Stimulated activated CD4-positive, alpha-beta T cell treated with anti-CD3 and anti-CD28 coated beads, Interleukin-12 subunit alpha, Interleukin-12 subunit beta, amount 100 ng/mL, for 24 hours (primary cell): ENCODE results near the gene ERLEC1.
"Not testable (repeated sequence)": the region's sequence is repeated elsewhere in the genome, so short reads cannot be mapped to it uniquely, and the experiment has no call there.

Source experiments
- DNase-seq, 2 experiments: peaks; one replicate each; pipeline ENCODE4 v3.0.0-alpha.2; 2020; ENCODE audit warnings: low read depth in 2 of 2

The ERLEC1 gene

DNA sequence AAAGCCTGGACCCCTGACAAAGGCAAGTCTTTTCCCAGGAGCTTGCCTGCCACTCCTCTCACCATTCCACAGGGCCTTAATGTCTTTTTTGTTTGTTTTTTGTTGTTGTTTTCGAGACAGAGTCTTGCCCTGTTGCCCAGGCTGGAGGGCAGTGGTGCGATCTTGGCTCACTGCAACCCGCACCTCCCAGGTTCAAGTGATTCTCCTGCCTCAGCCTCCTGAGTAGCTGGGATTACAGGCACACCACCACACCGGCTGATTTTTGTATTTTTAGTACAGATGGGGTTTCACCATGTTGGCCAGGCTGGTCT lies 43.1 kb downstream of the ERLEC1 start:
- DNase-seq = not testable (repeated sequence)

DNA sequence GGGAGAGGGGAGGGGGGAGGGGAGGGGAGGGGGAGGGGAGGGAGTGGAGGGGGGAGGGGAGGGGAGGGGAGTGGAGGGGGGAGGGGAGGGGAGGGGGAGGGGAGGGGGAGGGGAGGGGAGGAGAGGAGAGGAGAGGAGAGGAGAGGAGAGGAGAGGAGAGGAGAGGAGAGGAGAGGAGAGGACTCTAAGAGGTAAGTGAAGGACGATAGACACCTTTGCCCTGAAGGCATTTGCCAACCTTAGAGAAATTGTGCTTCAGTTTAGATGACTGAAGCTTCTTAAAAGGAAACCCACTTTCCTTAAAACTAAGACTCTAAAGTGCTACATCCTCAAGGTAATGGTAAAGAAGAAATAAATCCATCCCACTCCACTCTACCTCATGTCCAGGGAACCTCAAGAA lies 53.7 kb downstream of the ERLEC1 start:
- no peak for DNase-seq

DNA sequence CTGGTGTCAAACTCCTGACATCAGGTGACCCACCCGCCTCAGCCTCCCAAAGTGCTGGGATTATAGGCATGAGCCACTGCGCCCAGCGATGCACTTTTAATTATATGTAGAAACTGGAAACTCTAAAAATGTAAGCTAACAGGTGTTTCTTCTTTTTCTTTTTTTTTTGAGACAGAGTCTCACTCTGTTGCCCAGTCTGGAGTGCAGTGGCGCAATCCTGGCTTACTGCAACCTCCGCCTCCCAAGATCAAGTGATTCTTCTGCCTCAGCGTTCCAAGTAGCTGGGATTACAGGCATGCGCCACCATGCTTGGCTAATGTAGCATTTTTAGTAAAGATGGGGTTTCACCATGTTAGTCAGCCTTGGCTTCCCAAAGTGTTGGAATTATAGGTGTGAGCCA lies 54.8 kb downstream of the ERLEC1 start:
- DNase-seq = not testable (repeated sequence)

DNA sequence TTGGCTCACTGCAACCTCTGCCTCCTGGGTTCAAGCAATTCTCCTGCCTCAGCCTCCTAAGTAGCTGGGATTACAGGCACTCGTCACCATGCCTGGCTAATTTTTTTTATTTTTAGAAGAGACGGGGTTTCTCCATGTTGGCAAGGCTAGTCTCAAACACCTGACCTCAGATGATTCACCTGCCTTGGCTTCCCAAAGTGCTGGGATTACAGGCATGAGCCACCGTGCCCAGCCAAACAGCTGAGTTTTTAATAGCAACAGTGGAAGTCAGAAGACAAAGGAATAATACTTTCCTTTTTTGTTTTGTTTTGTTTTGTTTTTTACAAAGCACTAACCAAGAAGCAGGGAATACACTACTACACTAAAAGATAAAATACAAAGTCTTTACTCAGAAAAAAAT lies 56.0 kb downstream of the ERLEC1 start:
- DNase-seq = no peak

DNA sequence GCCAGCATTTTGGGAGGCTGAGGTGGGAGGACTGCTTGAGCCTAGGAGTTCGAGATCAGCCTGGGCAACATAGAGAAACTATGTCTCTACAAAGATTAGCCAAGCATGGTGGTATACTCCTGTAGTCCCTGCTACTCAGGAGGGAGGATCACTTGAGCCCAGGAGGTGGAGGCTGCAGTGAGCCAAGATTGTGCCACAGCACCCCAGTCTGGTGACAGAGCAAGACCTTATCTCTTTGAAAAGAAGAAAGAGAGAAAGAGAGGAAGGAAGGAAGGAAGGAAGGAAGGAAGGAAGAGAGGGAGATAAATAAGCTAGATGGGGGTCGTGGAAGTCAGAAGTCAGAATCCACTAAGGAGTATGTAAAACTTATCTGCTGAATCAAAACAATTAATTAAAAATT lies 56.8 kb downstream of the ERLEC1 start:
- no peak for DNase-seq

DNA sequence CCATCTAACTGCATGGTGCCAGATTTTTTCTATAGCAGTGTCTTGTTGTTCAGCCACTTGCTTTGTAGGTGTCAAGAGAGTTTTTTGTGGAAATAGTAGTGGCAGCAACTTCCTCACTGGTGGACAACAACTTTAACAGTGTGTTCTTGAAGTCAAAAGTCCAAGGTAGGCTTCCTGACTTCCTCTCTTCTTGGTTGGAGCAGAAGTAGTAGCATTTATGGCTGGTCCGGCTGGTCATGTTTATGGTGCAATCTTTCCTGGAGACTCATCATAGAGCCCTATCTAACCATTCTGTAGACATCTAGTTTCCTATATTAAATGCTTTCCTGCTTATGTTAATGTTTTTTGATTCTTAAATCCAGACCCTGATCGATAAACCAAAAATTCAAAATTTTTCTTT lies 61.2 kb downstream of the ERLEC1 start:
- no peak for DNase-seq

DNA sequence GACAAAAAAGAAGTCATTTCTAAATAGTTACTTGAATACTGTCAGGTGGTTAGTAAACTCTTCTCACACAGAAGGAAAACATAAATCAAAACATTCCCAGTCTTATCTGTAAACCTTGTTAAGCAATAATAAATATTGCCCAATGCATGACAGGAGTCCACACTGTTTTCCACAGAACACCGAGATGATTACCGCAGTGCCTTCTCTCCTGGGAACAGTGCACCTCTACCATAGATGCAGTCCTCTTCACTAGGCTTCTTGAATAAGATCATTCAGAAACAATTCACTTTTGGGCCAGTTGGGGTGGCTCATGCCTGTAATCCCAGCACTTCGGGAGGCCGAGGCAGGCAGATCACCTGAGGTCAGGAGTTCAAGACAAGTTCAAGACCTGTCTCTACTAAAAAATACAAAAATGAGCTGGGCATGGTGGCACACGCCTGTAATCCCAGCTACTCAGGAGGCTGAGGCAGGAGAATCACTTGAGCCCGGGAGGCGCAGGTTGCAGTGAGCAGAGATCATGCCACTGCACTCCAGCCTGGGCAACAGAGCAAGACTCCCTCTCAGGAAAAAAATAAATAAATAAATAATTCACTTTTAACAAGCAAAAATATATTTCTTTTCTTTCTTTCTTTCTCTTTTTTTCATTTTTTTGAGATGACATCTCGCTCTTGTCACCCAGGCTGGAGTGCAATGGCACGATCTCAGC lies 64.4 kb downstream of the ERLEC1 start:
- not testable (repeated sequence) for DNase-seq

DNA sequence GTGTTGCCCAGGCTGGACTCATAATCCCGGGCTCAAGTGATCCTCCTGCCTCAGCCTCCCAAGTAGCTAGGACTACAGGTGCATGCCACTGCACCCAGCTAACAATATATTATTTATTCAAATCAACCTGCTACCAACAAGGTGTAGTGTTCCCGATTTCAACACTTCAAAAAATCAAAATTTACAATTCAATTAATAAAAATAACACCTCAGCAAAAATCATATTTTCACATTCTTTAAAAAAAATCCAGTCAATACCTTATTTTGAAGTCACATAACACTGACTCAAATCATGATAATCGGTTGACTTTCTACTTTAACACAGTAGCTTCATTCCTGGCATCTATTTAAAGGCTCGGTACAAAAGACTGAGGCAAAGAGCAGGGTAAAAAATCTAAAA lies 65.7 kb downstream of the ERLEC1 start:
- DNase-seq = no peak

DNA sequence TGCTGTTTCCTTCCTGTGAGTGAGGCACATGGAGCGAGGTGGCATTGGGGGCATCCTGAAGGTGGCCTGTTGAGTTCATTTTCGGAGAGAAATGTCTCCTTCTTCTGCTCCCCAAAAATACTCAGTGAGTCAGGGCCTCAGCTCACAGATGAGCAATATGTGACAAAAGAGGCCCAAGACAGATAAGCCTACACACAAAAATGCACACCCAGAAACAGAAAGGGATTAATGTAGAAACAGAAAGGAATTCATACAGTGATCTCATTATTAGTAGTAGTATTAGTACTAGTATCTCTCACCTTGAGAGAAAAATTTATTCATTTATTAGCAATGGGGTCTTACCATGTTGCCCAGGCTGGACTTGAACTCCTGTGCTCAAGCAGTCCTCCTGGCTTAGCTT lies 67.8 kb downstream of the ERLEC1 start:
- DNase-seq = no peak

DNA sequence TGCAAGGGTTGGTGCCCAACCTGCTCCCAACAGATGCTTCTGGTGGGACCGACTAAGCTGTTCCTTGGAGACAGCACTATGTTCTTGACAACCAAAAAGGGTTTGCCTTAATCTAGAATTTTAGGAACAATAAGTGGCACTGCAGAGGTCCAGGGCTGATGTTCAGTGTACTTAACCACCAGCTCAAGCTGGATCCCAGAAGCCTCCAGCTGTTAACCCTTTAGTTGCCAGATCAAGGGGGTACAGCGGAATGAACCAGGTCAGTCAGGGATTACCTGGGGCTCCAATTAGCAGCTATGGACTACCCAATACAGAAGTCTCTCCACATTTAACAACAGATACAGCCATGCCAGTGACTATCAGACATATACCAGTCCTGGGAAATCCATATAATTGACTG lies 69.4 kb downstream of the ERLEC1 start:
- DNase-seq = no peak

DNA sequence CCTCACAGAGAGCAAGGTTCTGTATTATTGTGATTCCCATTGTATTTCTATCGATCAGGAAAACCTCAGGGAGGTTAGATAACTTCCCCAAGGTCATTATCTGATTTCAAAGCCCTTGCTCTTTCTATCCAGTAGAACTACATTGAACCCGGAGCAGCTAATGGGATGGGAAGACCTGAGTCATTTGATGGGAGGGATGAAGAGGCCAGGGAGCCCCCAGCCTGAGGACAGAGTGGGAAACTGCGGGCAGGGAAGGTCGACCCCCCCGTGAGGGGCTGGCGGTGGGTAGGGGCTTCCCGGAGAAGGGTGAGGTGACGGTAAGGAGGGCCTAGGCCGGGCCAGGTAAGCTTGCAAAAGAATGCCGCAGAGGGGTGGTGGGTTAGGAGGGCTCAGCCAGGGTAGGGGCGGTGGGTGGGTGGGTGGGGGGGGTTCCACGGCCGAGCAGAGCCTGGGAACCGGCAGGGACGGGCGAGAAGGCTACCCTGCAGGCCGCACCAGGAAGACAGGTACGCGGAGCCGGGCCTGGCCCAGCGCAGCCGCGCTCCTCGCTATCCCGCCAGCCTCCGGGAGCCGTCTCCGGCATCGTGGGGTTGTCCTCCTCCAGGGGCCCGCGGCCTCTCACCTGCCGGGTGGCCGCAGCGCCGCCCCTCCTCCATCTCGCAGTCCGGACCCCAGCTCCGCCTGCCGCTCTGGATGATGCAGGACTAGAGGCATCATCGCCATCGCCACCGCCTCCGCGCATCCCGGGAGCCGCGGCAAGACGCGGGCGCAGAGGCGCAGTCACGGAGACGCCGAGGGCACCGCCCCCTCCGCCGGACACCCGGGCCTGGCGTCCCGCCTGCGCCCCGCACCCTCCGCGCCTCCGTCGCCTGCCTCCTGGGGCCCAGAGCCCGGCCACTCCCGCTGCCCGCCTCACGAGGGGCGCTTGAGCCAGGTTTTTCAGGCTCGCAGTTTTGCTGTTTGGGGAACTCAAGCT lies 72.7 kb downstream of the ERLEC1 start, which contains the start of gene GPR75:
TSS of gene GPR75 (minus strand) at position 762 of the 976 bp plus-strand sequence. CDS start 5,211 bp downstream, outside the sequence.
- DNase-seq = no peak

DNA sequence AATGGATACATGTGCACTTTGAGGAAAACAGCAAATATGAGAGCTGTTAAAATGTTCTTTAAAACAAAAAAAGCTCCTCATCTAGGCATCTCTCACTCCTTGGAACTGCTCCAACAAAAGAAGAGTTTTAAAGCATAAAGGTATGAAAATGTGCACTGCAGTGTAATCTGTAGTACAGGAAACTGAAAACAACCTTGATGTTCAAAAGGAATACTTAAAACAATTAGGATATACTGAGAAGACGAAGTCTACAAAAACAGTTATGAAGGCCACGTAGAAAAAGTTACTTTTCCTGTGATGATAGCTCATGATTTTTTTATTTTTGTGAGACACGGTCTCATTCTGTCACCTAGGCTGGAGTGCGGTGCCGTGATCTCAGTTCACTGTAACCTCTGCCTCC lies 75.0 kb downstream of the ERLEC1 start:
- DNase-seq = no peak

DNA sequence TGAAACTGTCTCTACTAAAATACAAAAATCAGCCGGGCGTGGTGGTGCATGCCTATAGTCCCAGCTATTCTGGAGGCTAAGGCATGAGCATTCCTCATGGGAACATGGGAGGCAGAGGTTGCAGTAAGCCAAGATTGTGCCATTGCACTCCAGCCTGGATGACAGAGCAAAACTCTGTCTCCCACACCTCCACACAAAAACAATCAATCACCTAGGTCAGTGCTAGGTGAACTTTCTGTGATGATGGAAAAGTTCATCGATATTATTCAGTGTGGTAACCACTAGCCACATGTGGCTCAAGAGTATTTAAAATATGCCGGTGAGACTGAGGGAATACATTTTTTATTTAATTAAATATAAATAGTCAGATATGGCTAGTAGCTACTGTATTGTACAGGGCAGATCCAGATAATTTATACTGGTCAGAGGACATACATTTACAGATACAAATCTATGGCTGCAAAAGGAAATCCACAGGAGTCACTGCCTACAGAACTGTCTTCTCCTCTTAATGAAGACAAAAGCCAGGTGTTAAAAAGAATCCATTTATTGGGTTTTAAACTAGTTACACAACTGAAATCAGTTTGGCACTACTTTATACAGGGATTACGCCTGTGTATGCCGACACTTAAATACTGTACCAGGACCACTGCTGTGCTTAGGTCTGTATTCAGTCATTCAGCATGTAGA lies 76.8 kb downstream of the ERLEC1 start:
- DNase-seq = no peak

DNA sequence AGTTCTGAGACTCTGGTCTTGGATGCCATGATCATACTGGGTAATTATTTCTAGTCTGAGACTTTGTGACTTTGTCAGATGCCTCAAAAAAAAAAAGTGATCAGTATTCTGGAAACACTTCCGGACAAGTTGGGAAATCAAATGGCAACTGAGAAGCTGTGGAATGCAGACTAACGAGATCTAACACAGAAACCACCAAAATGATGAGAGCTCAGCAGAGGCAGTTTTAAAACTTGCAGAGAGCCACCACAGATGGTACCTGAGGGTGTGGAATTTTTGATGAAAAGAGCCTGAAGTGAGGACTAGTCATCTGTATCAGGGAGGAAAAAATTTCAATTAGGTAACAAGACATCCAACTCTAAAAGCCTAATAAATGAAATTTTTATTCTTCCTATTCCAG lies 78.4 kb downstream of the ERLEC1 start:
- DNase-seq = no peak

DNA sequence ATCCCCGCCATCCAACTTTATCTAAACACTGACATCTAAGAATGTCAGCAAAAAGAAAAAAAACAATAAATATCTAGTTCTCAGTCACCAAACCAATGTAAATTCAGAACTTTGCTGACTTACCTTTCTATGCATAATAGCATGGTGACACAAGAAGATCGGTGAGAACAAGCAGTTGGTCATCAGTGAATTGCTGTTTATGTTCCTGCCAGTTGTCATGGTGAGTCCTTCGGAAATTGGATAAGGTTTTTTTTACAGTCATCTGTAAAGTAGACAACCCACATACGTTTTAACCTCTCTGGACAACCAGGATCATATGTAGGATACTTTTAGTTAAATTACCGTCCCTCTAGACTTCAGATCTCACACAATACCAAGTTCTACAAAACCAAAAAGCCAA lies 79.1 kb downstream of the ERLEC1 start:
- no peak for DNase-seq

DNA sequence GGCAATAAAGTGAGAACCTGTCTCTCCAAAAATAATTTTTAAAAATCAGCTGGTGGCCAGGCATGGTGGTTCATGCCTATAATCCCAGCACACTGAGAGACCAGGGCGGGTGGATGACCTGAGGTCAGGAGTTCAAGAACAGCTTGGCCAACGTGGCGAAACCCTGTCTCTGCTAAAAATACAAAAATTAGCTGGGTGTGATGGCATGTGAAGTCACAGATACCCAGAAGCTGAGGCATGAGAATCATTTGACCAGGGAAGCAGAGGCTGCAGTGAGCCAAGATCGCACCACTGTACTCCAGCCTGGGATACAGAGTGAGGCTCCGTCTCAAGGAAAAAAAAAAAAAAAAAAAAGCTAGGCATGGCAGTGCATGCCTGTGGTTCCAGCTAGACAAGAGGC lies 80.3 kb downstream of the ERLEC1 start:
- DNase-seq = no peak

DNA sequence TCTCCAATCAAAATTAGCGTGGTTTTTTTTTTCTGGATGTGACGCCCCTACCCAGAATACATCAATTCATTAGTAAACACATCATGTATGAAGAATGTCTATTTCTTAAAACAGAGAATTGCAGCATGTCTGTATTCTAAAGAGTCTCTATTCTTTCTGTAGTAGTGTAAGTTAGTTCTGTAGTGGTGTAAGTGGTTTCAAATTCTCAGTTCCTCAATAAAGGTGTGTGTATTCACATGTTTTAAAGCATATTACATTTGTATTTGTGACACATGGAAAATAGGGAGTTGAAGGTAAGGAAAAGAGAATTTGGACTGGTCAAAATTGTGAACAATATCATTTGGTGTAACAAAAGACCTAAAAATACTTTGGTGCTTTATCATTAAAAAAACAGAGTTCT lies 80.9 kb downstream of the ERLEC1 start:
- no peak for DNase-seq
